SK-N-SH (cell line): ENCODE data around the gene KIF18A. TPM values are rescaled to one million over a fixed set of nuclear protein-coding genes. Genes with fewer than 3 reads are reported as not detected.

Source experiments
- CTCF ChIA-PET: fragments of 300-600, 350-600 bp; formaldehyde crosslinking; extraction: SDS; loops from one replicate; lab custom pipeline; 2021; lab: Yijun Ruan, JAX
- POLR2A ChIA-PET: fragments of 350-600 bp; sonication (Branson Sonifier 250); formaldehyde crosslinking; extraction: SDS; loops from one replicate; lab custom pipeline; 2020; ENCODE audit warnings: antibody characterized with exemption, inconsistent platforms; lab: Yijun Ruan, JAX
- DNase-seq: peaks from one replicate; pipeline ENCODE4 v3.0.0; 2012
- H2AFZ ChIP-seq: fragments of 200-600 bp; sonication (generic); 2 replicates; pipeline ENCODE4 v1.8.1; 2016; ENCODE audit warnings: antibody characterized with exemption, mild to moderate bottlenecking, low read depth
- H3F3A ChIP-seq: fragments of 200-600 bp; sonication (generic); replicated peaks from 2 replicates; pipeline ENCODE3; 2016; ENCODE audit warnings: antibody characterized with exemption, mild to moderate bottlenecking; ENCODE audit not compliant: insufficient read depth
- H3K27ac ChIP-seq, 2 experiments: fragments of 200-500 bp in 1 of 2; fragments of 200-600 bp in 1 of 2; sonication (Bioruptor generic) in 1 of 2; sonication (generic), shearing (Covaris generic) in 1 of 2; 2 replicates each; pipeline versions ENCODE4 v1.5.1 to v1.6.1; 2014 to 2016; ENCODE audit warnings: low read depth in 2 of 2, inconsistent platforms in 1 of 2, low read length in 1 of 2, mild to moderate bottlenecking in 1 of 2, mixed read lengths in 1 of 2
- H3K27me3 ChIP-seq: fragments of 200-600 bp; sonication (generic), shearing (Covaris generic); 2 replicates; pipeline ENCODE4 v1.6.1; 2016; ENCODE audit warnings: mixed run types; ENCODE audit not compliant: insufficient read depth
- H3K36me3 ChIP-seq, 2 experiments: fragments of 200-500 bp in 1 of 2; fragments of 200-600 bp in 1 of 2; sonication (Bioruptor generic) in 1 of 2; sonication (generic) in 1 of 2; replicated peaks in 1 of 2; 2 replicates each; pipeline versions ENCODE3 to v1.5.1; 2014 to 2016; ENCODE audit warnings: low read length in 1 of 2, mild to moderate bottlenecking in 1 of 2; ENCODE audit not compliant: insufficient read depth in 2 of 2, control insufficient read depth in 1 of 2
- H3K4me1 ChIP-seq, 2 experiments: fragments of 200-500 bp in 1 of 2; fragments of 200-600 bp in 1 of 2; sonication (Bioruptor generic) in 1 of 2; sonication (generic), shearing (Covaris generic) in 1 of 2; 2 replicates each; pipeline versions ENCODE4 v1.5.1 to v1.6.1; 2014 to 2016; ENCODE audit warnings: low read depth in 1 of 2, low read length in 1 of 2, mixed run types in 1 of 2; ENCODE audit not compliant: insufficient read depth in 2 of 2, control insufficient read depth in 1 of 2
- H3K4me2 ChIP-seq: fragments of 200-600 bp; sonication (generic), shearing (Covaris generic); 2 replicates; pipeline ENCODE4 v1.6.1; 2017; ENCODE audit warnings: mixed run types
- H3K4me3 ChIP-seq, 2 experiments: fragments of 200-500 bp in 1 of 2; fragments of 200-600 bp in 1 of 2; sonication (Bioruptor generic) in 1 of 2; sonication (generic), shearing (Covaris generic) in 1 of 2; 2 replicates each; pipeline versions ENCODE4 v1.5.1 to v1.8.1; 2014 to 2016; ENCODE audit warnings: low read depth in 2 of 2, inconsistent platforms in 1 of 2, low read length in 1 of 2, mild to moderate bottlenecking in 1 of 2, mixed read lengths in 1 of 2, moderate library complexity in 1 of 2
- H3K79me2 ChIP-seq: fragments of 200-600 bp; sonication (generic); 2 replicates; pipeline ENCODE4 v1.8.1; 2017; ENCODE audit warnings: mild to moderate bottlenecking; ENCODE audit not compliant: insufficient read depth
- H3K9ac ChIP-seq: fragments of 200-600 bp; sonication (generic); 2 replicates; pipeline ENCODE4 v1.6.1; 2017; ENCODE audit warnings: mixed run types
- H3K9me2 ChIP-seq: fragments of 200-600 bp; sonication (generic); 2 replicates; pipeline ENCODE4 v1.6.1; 2017; ENCODE audit warnings: mixed run types
- H3K9me3 ChIP-seq: fragments of 200-600 bp; sonication (generic); 2 replicates; pipeline ENCODE4 v1.6.1; 2017; ENCODE audit warnings: mixed run types, mild to moderate bottlenecking, moderate library complexity
- H4K20me1 ChIP-seq: fragments of 200-600 bp; sonication (generic); 2 replicates; pipeline ENCODE4 v1.6.1; 2017; ENCODE audit warnings: mild to moderate bottlenecking, mixed run types; ENCODE audit not compliant: insufficient read depth
- CHD2 ChIP-seq: fragments of 150-350 bp; IDR thresholded peaks from 2 replicates; pipeline ENCODE4 v1.6.1; 2018; ENCODE audit warnings: low read length; ENCODE audit not compliant: partially characterized antibody
- CTCF ChIP-seq: fragments of 200-600 bp; sonication (generic); IDR thresholded peaks from 2 replicates; pipeline ENCODE4 v1.6.1; 2017; ENCODE audit warnings: antibody characterized with exemption, mild to moderate bottlenecking, moderate library complexity
- ELF1 ChIP-seq: IDR thresholded peaks from 2 replicates; pipeline ENCODE4 v1.4.0; 2012
- EP300 ChIP-seq, 2 experiments: IDR thresholded peaks; 2 replicates each; pipeline versions ENCODE4 v1.4.0 to v1.6.1; 2012; ENCODE audit warnings: borderline replicate concordance in 1 of 2, low read depth in 1 of 2, low read length in 1 of 2
- FOSL2 ChIP-seq: IDR thresholded peaks from 2 replicates; pipeline ENCODE4 v1.4.0; 2012; ENCODE audit warnings: low read depth, mild to moderate bottlenecking, moderate library complexity, borderline replicate concordance
- GABPA ChIP-seq: IDR thresholded peaks from 2 replicates; pipeline ENCODE4 v1.4.0; 2012; ENCODE audit warnings: low read depth, mild to moderate bottlenecking
- JUND ChIP-seq: IDR thresholded peaks from 2 replicates; pipeline ENCODE4 v1.4.0; 2012
- MXI1 ChIP-seq: IDR thresholded peaks from 2 replicates; pipeline ENCODE4 v1.6.1; 2012; ENCODE audit warnings: mild to moderate bottlenecking, low read depth, low read length, improper control_type of control experiment
- NRF1 ChIP-seq: IDR thresholded peaks from 2 replicates; pipeline ENCODE4 v1.6.1; 2012; ENCODE audit warnings: low read depth, mild to moderate bottlenecking, low read length
- POLR2AphosphoS5 ChIP-seq: IDR thresholded peaks from 2 replicates; pipeline ENCODE4 v1.6.1; 2012; ENCODE audit warnings: low read depth, low read length
- RAD21 ChIP-seq: IDR thresholded peaks from 2 replicates; pipeline ENCODE4 v1.6.1; 2012; ENCODE audit warnings: mild to moderate bottlenecking, low read length
- REST ChIP-seq: IDR thresholded peaks from 2 replicates; pipeline ENCODE4 v1.6.1; 2012; ENCODE audit warnings: mild to moderate bottlenecking, low read depth, low read length, moderate library complexity
- RFX5 ChIP-seq: IDR thresholded peaks from 2 replicates; pipeline ENCODE4 v1.6.1; 2012; ENCODE audit warnings: mild to moderate bottlenecking, improper control_type of control experiment, low read length
- SMC3 ChIP-seq: IDR thresholded peaks from 2 replicates; pipeline ENCODE4 v1.6.1; 2012; ENCODE audit warnings: low read depth, low read length, improper control_type of control experiment
- TCF12 ChIP-seq: IDR thresholded peaks from 2 replicates; pipeline ENCODE4 v1.4.0; 2012
- TEAD4 ChIP-seq: IDR thresholded peaks from 2 replicates; pipeline ENCODE4 v1.4.0; 2012; ENCODE audit warnings: mild to moderate bottlenecking, borderline replicate concordance; ENCODE audit not compliant: insufficient read depth
- ZBTB33 ChIP-seq: IDR thresholded peaks from 2 replicates; pipeline ENCODE4 v1.4.0; 2012; ENCODE audit warnings: low read depth, borderline replicate concordance
- WGBS: methylation state at CpG from one replicate; pipeline ENCODE4 v1.1.6; 2017; ENCODE audit warnings: low lambda C conversion rate; 5-methylcytosine and 5-hydroxymethylcytosine counted together
- polyA plus RNA-seq, 3 experiments: library from polyadenylated mRNA; depleted of rRNA; stranded (reverse); fragments of >200 nt; gene quantifications; 2 replicates each; pipeline ENCODE4 v1.2.3, GENCODE V29; 2012
- TF ChIP-seq, protein P1 (sequence below): IDR thresholded peaks from 2 replicates; pipeline ENCODE4; 2012
- TF ChIP-seq, protein P2 (sequence below): fragments of 150-350 bp; IDR thresholded peaks from 2 replicates; pipeline ENCODE4 v1.6.1; 2016; ENCODE audit warnings: mild to moderate bottlenecking, low read depth, low read length
- TF ChIP-seq, protein P3 (sequence below): IDR thresholded peaks from 2 replicates; pipeline ENCODE4 v1.4.0; 2012; ENCODE audit warnings: low read depth, borderline replicate concordance

Gene KIF18A
- polyA plus RNA-seq, 1 of the 3 experiments (the other 2 are of a cell fraction) = 3.8 TPM

- H3K9me2 ChIP-seq = no peaks in the 10 kb centered on the region
- TF ChIP-seq NRF1 (no peak), FOSL2 (no peak), CTCF (no peak), JUND (no peak), POLR2AphosphoS5 (no peak), REST (no peak), SMC3 (no peak), EP300 (IDR thresholded peaks at IDR 0.05; ENCODE audit: borderline replicate concordance in 1 of 2, low read depth in 1 of 2, low read length in 1 of 2) (no peak), ZBTB33 (no peak), ELF1 (no peak), GABPA (no peak), RFX5 (no peak), CHD2 (no peak), MXI1 (no peak), TCF12 (no peak), RAD21 (no peak), TEAD4 (no peak)
- TF ChIP-seq, protein P1, sequence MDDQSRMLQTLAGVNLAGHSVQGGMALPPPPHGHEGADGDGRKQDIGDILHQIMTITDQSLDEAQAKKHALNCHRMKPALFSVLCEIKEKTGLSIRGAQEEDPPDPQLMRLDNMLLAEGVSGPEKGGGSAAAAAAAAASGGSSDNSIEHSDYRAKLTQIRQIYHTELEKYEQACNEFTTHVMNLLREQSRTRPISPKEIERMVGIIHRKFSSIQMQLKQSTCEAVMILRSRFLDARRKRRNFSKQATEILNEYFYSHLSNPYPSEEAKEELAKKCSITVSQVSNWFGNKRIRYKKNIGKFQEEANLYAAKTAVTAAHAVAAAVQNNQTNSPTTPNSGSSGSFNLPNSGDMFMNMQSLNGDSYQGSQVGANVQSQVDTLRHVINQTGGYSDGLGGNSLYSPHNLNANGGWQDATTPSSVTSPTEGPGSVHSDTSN = no peak
- TF ChIP-seq, protein P2, sequence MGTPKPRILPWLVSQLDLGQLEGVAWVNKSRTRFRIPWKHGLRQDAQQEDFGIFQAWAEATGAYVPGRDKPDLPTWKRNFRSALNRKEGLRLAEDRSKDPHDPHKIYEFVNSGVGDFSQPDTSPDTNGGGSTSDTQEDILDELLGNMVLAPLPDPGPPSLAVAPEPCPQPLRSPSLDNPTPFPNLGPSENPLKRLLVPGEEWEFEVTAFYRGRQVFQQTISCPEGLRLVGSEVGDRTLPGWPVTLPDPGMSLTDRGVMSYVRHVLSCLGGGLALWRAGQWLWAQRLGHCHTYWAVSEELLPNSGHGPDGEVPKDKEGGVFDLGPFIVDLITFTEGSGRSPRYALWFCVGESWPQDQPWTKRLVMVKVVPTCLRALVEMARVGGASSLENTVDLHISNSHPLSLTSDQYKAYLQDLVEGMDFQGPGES = no peak
- TF ChIP-seq, protein P3, sequence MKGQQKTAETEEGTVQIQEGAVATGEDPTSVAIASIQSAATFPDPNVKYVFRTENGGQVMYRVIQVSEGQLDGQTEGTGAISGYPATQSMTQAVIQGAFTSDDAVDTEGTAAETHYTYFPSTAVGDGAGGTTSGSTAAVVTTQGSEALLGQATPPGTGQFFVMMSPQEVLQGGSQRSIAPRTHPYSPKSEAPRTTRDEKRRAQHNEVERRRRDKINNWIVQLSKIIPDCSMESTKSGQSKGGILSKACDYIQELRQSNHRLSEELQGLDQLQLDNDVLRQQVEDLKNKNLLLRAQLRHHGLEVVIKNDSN = no peak
- no peak overlapping the region for H3K4me3 ChIP-seq
- no peak overlapping the region for H3K9ac ChIP-seq
- no peaks in the 10 kb centered on the region for H4K20me1 ChIP-seq
- ChIA-PET CTCF (no interaction called here), POLR2A (no interaction called here)
- H3K36me3 ChIP-seq = no peaks in the 10 kb centered on the region
- H3K4me2 ChIP-seq = no peak overlapping the region
- peaks cover 5% of the 10 kb centered on the region for H3F3A ChIP-seq
- no peaks in the 10 kb centered on the region for H3K27me3 ChIP-seq
- peak overlapping the region in 1 of 2 experiments; percentile 0; a peak in 1 of 4 replicates for H3K27ac ChIP-seq
- peaks cover 0 to 10% of the 10 kb centered on the region in 2 experiments; a peak in 2 of 4 replicates for H3K4me1 ChIP-seq
- no peak for DNase-seq
- WGBS = 24% methylated on average over 1 of the region's 1 CpG
- no peaks in the 10 kb centered on the region for H3K9me3 ChIP-seq
- no peaks in the 10 kb centered on the region for H3K79me2 ChIP-seq
- no peak overlapping the region for H2AFZ ChIP-seq
Observed at GRCh38 chr11:28009996-28010395, 98.0 kb downstream of the KIF18A start.
